Measurements from ENCODE around the gene FAM110D. TPM values are rescaled to one million over a fixed set of nuclear protein-coding genes. Genes with fewer than 3 reads are reported as not detected.

FAM110D gene
- polyA plus RNA-seq, 1 donor from 2014 or later = 0.31 TPM

- no peaks in the 10 kb centered on the region for H3F3A ChIP-seq (ENCODE audit: insufficient read depth, low read length, poor library complexity, severe bottlenecking)
- no peak overlapping the region for H3K9ac ChIP-seq (ENCODE audit: low read length)
- H3K79me2 ChIP-seq (replicated peaks; ENCODE audit: insufficient read depth, low read length) = no peaks in the 10 kb centered on the region
- H3K4me3 ChIP-seq (ENCODE audit: low read length) = no peak overlapping the region
- no peak overlapping the region for H2AFZ ChIP-seq (ENCODE audit: low read depth, low read length)
- no peaks in the 10 kb centered on the region for H3K9me3 ChIP-seq (ENCODE audit: low read length)
- no peaks in the 10 kb centered on the region for H3K36me3 ChIP-seq (ENCODE audit: insufficient read depth, low read length)
- H4K20me1 ChIP-seq (ENCODE audit: insufficient read depth) = no peaks in the 10 kb centered on the region
- H3K9me2 ChIP-seq (ENCODE audit: insufficient read depth, low read length) = no peaks in the 10 kb centered on the region
- no peak overlapping the region for H3K27ac ChIP-seq (ENCODE audit: low read length)
- TF ChIP-seq CTCF (IDR thresholded peaks at IDR 0.05; ENCODE audit: poor library complexity, severe bottlenecking) (no peak), EP300 (conservative IDR thresholded peaks at IDR 0.05; ENCODE audit: poor library complexity, severe bottlenecking) (no peak), EZH2 (IDR thresholded peaks at IDR 0.05; ENCODE audit: borderline replicate concordance, insufficient read depth, low read length, poor library complexity, severe bottlenecking) (no peak), TAF1 (IDR thresholded peaks at IDR 0.05; ENCODE audit: low read depth) (no peak), SMC3 (conservative IDR thresholded peaks at IDR 0.05; ENCODE audit: poor library complexity) (no peak), POLR2AphosphoS5 (IDR thresholded peaks at IDR 0.05) (no peak), REST (IDR thresholded peaks at IDR 0.05; ENCODE audit: borderline replicate concordance) (no peak), RAD21 (conservative IDR thresholded peaks at IDR 0.05) (no peak), MXI1 (conservative IDR thresholded peaks at IDR 0.05; ENCODE audit: poor library complexity, severe bottlenecking) (no peak)
- no peak overlapping the region for H3K4me2 ChIP-seq (ENCODE audit: low read length)
- H3K27me3 ChIP-seq (ENCODE audit: insufficient read depth, low read depth, low read length) = no peaks in the 10 kb centered on the region
These were observed 29.1 kb upstream of the FAM110D start for GRCh38 chr1:26129778-26130177.

- Histone ChIP-seq H3K36me3 (ENCODE audit: insufficient read depth, low read length) (no peaks in the 10 kb centered on the region), H3K9me3 (ENCODE audit: low read length) (no peaks in the 10 kb centered on the region), H3K27ac (ENCODE audit: low read length) (no peak overlapping the region), H3K9me2 (ENCODE audit: insufficient read depth, low read length) (no peaks in the 10 kb centered on the region), H3K4me2 (ENCODE audit: low read length) (no peak overlapping the region), H2AFZ (ENCODE audit: low read depth, low read length) (no peak overlapping the region), H3K9ac (ENCODE audit: low read length) (no peak overlapping the region), H3K27me3 (ENCODE audit: insufficient read depth, low read depth, low read length) (no peaks in the 10 kb centered on the region), H3K79me2 (replicated peaks; ENCODE audit: insufficient read depth, low read length) (no peaks in the 10 kb centered on the region), H3F3A (ENCODE audit: insufficient read depth, low read length, poor library complexity, severe bottlenecking) (no peaks in the 10 kb centered on the region), H3K4me3 (ENCODE audit: low read length) (no peak overlapping the region), H4K20me1 (ENCODE audit: insufficient read depth) (no peaks in the 10 kb centered on the region)
- TF ChIP-seq SMC3 (conservative IDR thresholded peaks at IDR 0.05; ENCODE audit: poor library complexity) = no peak
- no peak for TF ChIP-seq EZH2 (IDR thresholded peaks at IDR 0.05; ENCODE audit: borderline replicate concordance, insufficient read depth, low read length, poor library complexity, severe bottlenecking)
- no peak for TF ChIP-seq CTCF (IDR thresholded peaks at IDR 0.05; ENCODE audit: poor library complexity, severe bottlenecking)
- no peak for TF ChIP-seq POLR2AphosphoS5 (IDR thresholded peaks at IDR 0.05)
- no peak for TF ChIP-seq MXI1 (conservative IDR thresholded peaks at IDR 0.05; ENCODE audit: poor library complexity, severe bottlenecking)
- no peak for TF ChIP-seq REST (IDR thresholded peaks at IDR 0.05; ENCODE audit: borderline replicate concordance)
- no peak for TF ChIP-seq EP300 (conservative IDR thresholded peaks at IDR 0.05; ENCODE audit: poor library complexity, severe bottlenecking)
- TF ChIP-seq TAF1 (IDR thresholded peaks at IDR 0.05; ENCODE audit: low read depth) = no peak
- no peak for TF ChIP-seq RAD21 (conservative IDR thresholded peaks at IDR 0.05)
These were observed 28.2 kb upstream of the FAM110D start for GRCh38 chr1:26130695-26131094.
